HepG2 (cell line): Measurements from ENCODE around the gene CAMK1. TPM values are rescaled to one million over a fixed set of nuclear protein-coding genes. Genes with fewer than 3 reads are reported as not detected.

ENCODE experiments used
- ATAC-seq: fragments of 200-7000 bp; cut with Tn5 transposase; 3 replicates; pipeline ENCODE4 v1.9.1; 2020; ENCODE audit warnings: mild to moderate bottlenecking, moderate library complexity
- BruUV-seq: library from RNA; stranded (reverse); fragments of 400-500 nt; replicated peaks from 2 replicates; lab custom pipeline; 2021; lab: Mats Ljungman, UMichigan
- CTCF ChIA-PET: fragments of 300-600 bp; formaldehyde crosslinking; extraction: SDS; loops from one replicate; lab custom pipeline; 2021; ENCODE audit warnings: low total read pairs, inconsistent platforms, low intra/inter-chr PET ratio; lab: Yijun Ruan, JAX
- POLR2A ChIA-PET: fragments of 350-600 bp; sonication (Branson Sonifier 250); formaldehyde crosslinking; loops from one replicate; lab custom pipeline; 2020; ENCODE audit warnings: antibody characterized with exemption, inconsistent platforms; lab: Yijun Ruan, JAX
- DNase-seq: peaks from one replicate; pipeline ENCODE4 v3.0.0-alpha.2; 2015; ENCODE audit warnings: low spot score
- FAIRE-seq: peaks from 3 replicates; lab custom pipeline; 2011; peaks lifted over from hg19 to GRCh38; lab: Jason Lieb, UNC
- H2AFZ ChIP-seq: one replicate; pipeline ENCODE4 v1.6.1; 2011; ENCODE audit warnings: low read length, inconsistent platforms
- H3K27ac ChIP-seq: fragments of 300-600 bp; 3 replicates; pipeline ENCODE4 v1.8.0; 2011; ENCODE audit warnings: mixed run types, mild to moderate bottlenecking, mixed read lengths, low read length, inconsistent platforms; ENCODE audit not compliant: insufficient read depth; ENCODE audit errors: extremely low read length
- H3K27me3 ChIP-seq, 2 experiments: fragments of 200-600 bp in 1 of 2; 2 replicates in 1 of 2; 3 replicates in 1 of 2; pipeline versions ENCODE4 v1.6.0 to v1.8.0; 2011; ENCODE audit warnings: low read length in 2 of 2, mild to moderate bottlenecking in 2 of 2, moderate library complexity in 2 of 2, inconsistent platforms in 1 of 2; ENCODE audit not compliant: insufficient read depth in 2 of 2, control insufficient read depth in 1 of 2
- H3K36me3 ChIP-seq, 2 experiments: fragments of 200-600 bp in 1 of 2; replicated peaks in 1 of 2; 2 replicates in 1 of 2; 3 replicates in 1 of 2; pipeline versions ENCODE4 v1.5.1 to v1.8.0; 2011; ENCODE audit warnings: low read length in 2 of 2, inconsistent platforms in 1 of 2; ENCODE audit not compliant: insufficient read depth in 2 of 2, control insufficient read depth in 1 of 2
- H3K4me1 ChIP-seq: 2 replicates; pipeline ENCODE4 v1.5.1; 2012; ENCODE audit warnings: low read length, inconsistent platforms; ENCODE audit not compliant: insufficient read depth
- H3K4me2 ChIP-seq: 2 replicates; pipeline ENCODE4 v1.6.0; 2011; ENCODE audit warnings: low read depth, low read length, inconsistent platforms
- H3K4me3 ChIP-seq, 3 experiments: fragments of 200-600 bp in 1 of 3; sonication (generic), shearing (Covaris generic) in 1 of 3; replicated peaks in 1 of 3; 2 replicates each; pipeline ENCODE4 v1.5.1; 2011 to 2016; ENCODE audit warnings: low read length in 3 of 3, inconsistent platforms in 2 of 3, low read depth in 2 of 3, mild to moderate bottlenecking in 2 of 3, control low read depth in 1 of 3, mixed read lengths in 1 of 3; ENCODE audit not compliant: insufficient read depth in 1 of 3
- H3K79me2 ChIP-seq: one replicate; pipeline ENCODE4 v1.6.1; 2011; ENCODE audit warnings: low read length, inconsistent platforms; ENCODE audit not compliant: insufficient read depth
- H3K9ac ChIP-seq: 2 replicates; pipeline ENCODE4 v1.6.0; 2011; ENCODE audit warnings: mild to moderate bottlenecking, low read depth, low read length, inconsistent platforms; ENCODE audit not compliant: insufficient read depth
- H3K9me3 ChIP-seq: 2 replicates; pipeline ENCODE4 v1.5.1; 2012; ENCODE audit warnings: mild to moderate bottlenecking, low read length
- H4K20me1 ChIP-seq: 2 replicates; pipeline ENCODE4 v1.6.0; 2011; ENCODE audit warnings: inconsistent platforms, mild to moderate bottlenecking, low read length, moderate library complexity; ENCODE audit not compliant: insufficient read depth
- ADNP ChIP-seq: sonication (generic); formaldehyde crosslinking; IDR thresholded peaks from 2 replicates; pipeline ENCODE4 v1.4.0; 2020; ENCODE audit warnings: missing genetic modification reagents
- AGO2 ChIP-seq: fragments of 200-400 bp; formaldehyde crosslinking; optimal IDR thresholded peaks from 2 replicates; pipeline ENCODE3; 2017; ENCODE audit warnings: mild to moderate bottlenecking, low read depth, low read length, moderate library complexity
- ARNT2 ChIP-seq: sonication (generic); formaldehyde crosslinking; IDR thresholded peaks from 2 replicates; pipeline ENCODE4 v1.8.0; 2022; ENCODE audit warnings: mild to moderate bottlenecking, low read depth, missing genetic modification reagents, moderate library complexity
- IRX3 ChIP-seq: sonication (generic); formaldehyde crosslinking; IDR thresholded peaks from 2 replicates; pipeline ENCODE4 v1.8.1; 2023; ENCODE audit warnings: mild to moderate bottlenecking, low read depth, missing genetic modification reagents, borderline replicate concordance
- KAT8 ChIP-seq: IDR thresholded peaks from 2 replicates; pipeline ENCODE4 v1.6.1; 2016; ENCODE audit warnings: missing genetic modification reagents, missing compliant biosample characterization
- KDM1A ChIP-seq: IDR thresholded peaks from 2 replicates; pipeline ENCODE4 v1.6.1; 2016; ENCODE audit warnings: missing compliant biosample characterization
- RBAK ChIP-seq: sonication (generic); formaldehyde crosslinking; IDR thresholded peaks from 2 replicates; pipeline ENCODE4 v1.5.1; 2020; ENCODE audit warnings: mild to moderate bottlenecking, missing genetic modification reagents
- ZNF160 ChIP-seq: sonication (generic); formaldehyde crosslinking; IDR thresholded peaks from 2 replicates; pipeline ENCODE4 v1.8.0; 2022; ENCODE audit warnings: mild to moderate bottlenecking, inconsistent platforms, missing genetic modification reagents
- ZNF275 ChIP-seq: sonication (generic); formaldehyde crosslinking; IDR thresholded peaks from 2 replicates; pipeline ENCODE4 v1.8.0; 2022; ENCODE audit warnings: missing genetic modification reagents, mild to moderate bottlenecking, inconsistent platforms, borderline replicate concordance
- WGBS: methylation state at CpG from one replicate; pipeline ENCODE4 v1.1.6; 2017; ENCODE audit warnings: low lambda C conversion rate; 5-methylcytosine and 5-hydroxymethylcytosine counted together
- in situ Hi-C: cut with HindIII; loops from 2 replicates; pipeline ENCODE4 v1.10.0; 2017; ENCODE audit warnings: low pct_unique_long_range_greater_than_20kb; ENCODE audit not compliant: extremely low pct_ligation_motif_present
- intact Hi-C: fragments of 100-400 bp; cut with micrococcal nuclease; formaldehyde crosslinking; loops from one replicate; pipeline ENCODE4 v1.10.0; 2022; ENCODE audit not compliant: unreplicated experiment
- polyA plus RNA-seq, 8 experiments: library from polyadenylated mRNA; depleted of rRNA in 3 of 8; stranded (reverse) in 7 of 8; unstranded in 1 of 8; fragments of >200 nt; fragmentation: Illumina TruSeq in 4 of 8; extraction: Trizol in 4 of 8; gene quantifications; 2 replicates each; pipeline versions ENCODE4 v1.2.1 to v1.2.3, GENCODE V29; 2011 to 2016; ENCODE audit warnings: low read depth in 4 of 8, missing spikeins in 1 of 8, mixed read lengths in 1 of 8; ENCODE audit not compliant: insufficient read depth in 1 of 8
- total RNA-seq, 5 experiments: library from RNA; depleted of rRNA; stranded (reverse); fragments of >200 nt; fragmentation: Illumina TruSeq; extraction: Trizol; gene quantifications; 2 replicates each; pipeline ENCODE4 v1.2.3, GENCODE V29; 2016; ENCODE audit warnings: low read depth in 1 of 5

CAMK1 gene
- total and polyA plus RNA-seq, 2 of the 13 experiments (the other 11 are each of a cell fraction or from before 2014, with no cell fraction given), result 26.4 to 53.3 TPM

- no peak for ATAC-seq
- in situ Hi-C loops, result no loop called here
- no peak overlapping the region for H2AFZ ChIP-seq
- no peaks in the 10 kb centered on the region for H3K9me3 ChIP-seq
- DNase-seq, result no peak
- no peak overlapping the region for H3K27ac ChIP-seq
- H3K4me2 ChIP-seq, result peak overlapping the region; percentile 92
- TF ChIP-seq ADNP (CRISPR knock-in tag) (no peak), IRX3 (peak; percentile 8; the same call in 1 of the 2 replicates), ZNF160 (CRISPR knock-in tag) (no peak), AGO2 (peak; percentile 45), ARNT2 (CRISPR knock-in tag) (0 out of 2 replicates have a peak, but pooled peaks have one; percentile 39), ZNF275 (no peak), KDM1A (no peak), KAT8 (CRISPR knock-in tag) (no peak), RBAK (CRISPR knock-in tag) (no peak)
- H3K4me1 ChIP-seq, result peaks cover 28% of the 10 kb centered on the region
- no peak for FAIRE-seq
- BruUV-seq, result no TSS peak
- no peaks in the 10 kb centered on the region; the same call in 1 of the 2 replicates for H4K20me1 ChIP-seq
- ChIA-PET CTCF (no interaction called here), POLR2A (no interaction called here)
- peaks cover 0 to 5% of the 10 kb centered on the region in 2 experiments; a peak in 1 of 5 replicates for H3K27me3 ChIP-seq
- WGBS, result 97% methylated on average over 9 of the region's 11 CpGs
- H3K36me3 ChIP-seq, result peaks cover 9 to 41% of the 10 kb centered on the region in 2 experiments; a peak in 4 of 5 replicates
- intact Hi-C loops, result no loop called here
- H3K4me3 ChIP-seq, result peak overlapping the region in 2 of 3 experiments; percentile 93; a peak in 2 of 6 replicates
- peaks cover 30% of the 10 kb centered on the region for H3K79me2 ChIP-seq
- peak overlapping the region; percentile 95 for H3K9ac ChIP-seq
Observed at GRCh38 chr3:9791127-9791526, 21.4 kb upstream of the CAMK1 start.
